Measurements from ENCODE around the gene CDYL2.

CDYL2 gene

DNA sequence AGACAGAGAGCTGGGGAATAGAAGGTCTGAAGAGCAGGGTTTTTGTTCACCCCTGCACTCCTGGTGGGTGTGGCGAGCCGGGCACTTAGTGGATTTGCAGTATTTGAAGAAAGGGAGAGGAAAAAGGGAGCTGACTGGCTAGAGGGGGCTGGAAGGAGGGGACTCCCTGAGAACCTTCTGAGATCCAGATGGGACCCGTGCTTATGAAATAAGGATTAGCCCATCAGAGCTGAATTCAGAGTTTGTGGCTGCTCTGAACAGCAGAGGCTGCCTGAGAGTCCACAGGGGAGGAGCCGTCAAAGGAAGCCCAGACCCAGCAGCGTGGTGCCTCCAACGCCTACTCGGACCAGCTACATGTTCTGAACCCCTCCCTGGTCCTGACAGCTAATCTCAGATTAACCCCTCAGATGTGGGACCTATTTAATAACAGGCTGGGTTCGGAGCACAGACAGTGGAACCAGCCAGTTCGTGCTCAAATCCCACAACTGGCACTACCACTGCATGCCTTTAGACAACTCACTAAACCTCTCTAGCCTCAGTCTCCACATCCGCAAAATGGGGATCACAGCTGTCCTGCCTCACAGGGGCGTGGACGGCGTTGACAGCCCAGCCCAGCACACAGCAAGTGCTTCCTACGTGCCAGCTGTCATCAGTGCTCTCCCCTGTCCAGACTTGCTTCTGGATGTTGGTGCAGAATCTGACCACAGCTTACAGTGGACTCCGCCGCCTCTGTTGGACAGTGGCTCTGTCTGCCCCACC is 193.0 kb downstream of the CDYL2 start:
- TF ChIP-seq, protein P1, sequence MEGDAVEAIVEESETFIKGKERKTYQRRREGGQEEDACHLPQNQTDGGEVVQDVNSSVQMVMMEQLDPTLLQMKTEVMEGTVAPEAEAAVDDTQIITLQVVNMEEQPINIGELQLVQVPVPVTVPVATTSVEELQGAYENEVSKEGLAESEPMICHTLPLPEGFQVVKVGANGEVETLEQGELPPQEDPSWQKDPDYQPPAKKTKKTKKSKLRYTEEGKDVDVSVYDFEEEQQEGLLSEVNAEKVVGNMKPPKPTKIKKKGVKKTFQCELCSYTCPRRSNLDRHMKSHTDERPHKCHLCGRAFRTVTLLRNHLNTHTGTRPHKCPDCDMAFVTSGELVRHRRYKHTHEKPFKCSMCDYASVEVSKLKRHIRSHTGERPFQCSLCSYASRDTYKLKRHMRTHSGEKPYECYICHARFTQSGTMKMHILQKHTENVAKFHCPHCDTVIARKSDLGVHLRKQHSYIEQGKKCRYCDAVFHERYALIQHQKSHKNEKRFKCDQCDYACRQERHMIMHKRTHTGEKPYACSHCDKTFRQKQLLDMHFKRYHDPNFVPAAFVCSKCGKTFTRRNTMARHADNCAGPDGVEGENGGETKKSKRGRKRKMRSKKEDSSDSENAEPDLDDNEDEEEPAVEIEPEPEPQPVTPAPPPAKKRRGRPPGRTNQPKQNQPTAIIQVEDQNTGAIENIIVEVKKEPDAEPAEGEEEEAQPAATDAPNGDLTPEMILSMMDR (IDR thresholded peaks at IDR 0.05; ENCODE audit: low read depth, low read length, missing control alignments) = no peak
- no peak for DNase-seq (ENCODE audit: low read depth)

DNA sequence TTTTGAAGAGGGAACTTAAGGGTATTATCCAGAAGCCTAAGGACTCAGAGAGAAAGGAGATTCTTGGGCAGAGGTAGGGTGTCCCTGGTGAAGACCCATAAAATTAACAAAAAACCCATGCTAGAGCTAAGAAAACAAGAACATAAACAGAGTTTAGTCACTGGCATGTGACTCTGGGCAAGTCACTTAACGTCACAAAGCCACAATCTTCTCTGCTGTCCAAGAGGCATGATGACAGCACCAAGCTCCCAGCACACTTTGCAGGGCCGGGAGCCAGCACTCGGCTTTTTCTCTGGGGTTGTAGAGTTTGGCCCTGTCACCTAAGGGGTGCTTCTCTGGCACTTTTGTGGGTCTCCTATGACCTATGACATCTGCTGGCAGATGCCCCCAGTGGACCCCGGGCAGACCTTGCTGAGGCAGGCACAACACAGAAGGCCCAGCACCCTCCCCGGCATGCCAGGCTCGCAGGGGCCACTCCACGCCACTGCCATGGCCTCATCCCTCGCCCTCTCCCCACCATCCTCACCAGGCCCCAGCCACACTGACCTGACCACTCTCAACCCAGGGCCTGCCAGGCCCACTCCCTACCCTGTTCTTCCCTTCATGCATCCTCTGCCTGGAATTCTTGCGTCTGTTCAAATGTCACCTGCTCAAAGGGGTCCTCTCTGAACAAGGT is 193.8 kb downstream of the CDYL2 start:
- no peak for DNase-seq (ENCODE audit: low read depth)
- H3K4me3 ChIP-seq (ENCODE audit: low read depth, low read length) = no peak overlapping the region
- TF ChIP-seq, protein P1 (IDR thresholded peaks at IDR 0.05; ENCODE audit: low read depth, low read length, missing control alignments) = no peak

More for the DNA sequence above, 193.0 kb downstream of the CDYL2 start:
- H3K4me3 ChIP-seq (ENCODE audit: low read depth, low read length) = no peak overlapping the region

DNA sequence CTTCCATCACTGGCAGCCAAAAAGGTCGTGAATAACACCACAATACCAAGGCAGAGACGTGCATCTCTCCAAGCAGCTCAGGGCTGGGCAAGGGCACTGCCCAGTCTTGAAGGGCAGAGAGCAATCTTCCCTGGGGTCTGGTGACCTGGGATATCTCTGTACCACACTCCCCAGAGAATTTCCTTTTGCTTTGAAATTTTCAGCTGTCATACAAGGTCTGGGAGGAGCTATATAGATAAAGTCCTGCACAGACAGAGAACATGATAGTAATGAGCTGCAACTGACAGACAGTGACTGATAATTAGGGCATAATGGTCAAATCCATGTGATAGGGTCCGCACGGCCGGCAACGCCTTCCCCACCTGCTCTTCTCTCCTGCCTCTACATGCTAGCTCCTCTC is 195.5 kb downstream of the CDYL2 start:
- TF ChIP-seq, protein P1 (IDR thresholded peaks at IDR 0.05; ENCODE audit: low read depth, low read length, missing control alignments) = no peak
- H3K4me3 ChIP-seq (ENCODE audit: low read depth, low read length) = no peak overlapping the region
- DNase-seq (ENCODE audit: low read depth) = no peak

DNA sequence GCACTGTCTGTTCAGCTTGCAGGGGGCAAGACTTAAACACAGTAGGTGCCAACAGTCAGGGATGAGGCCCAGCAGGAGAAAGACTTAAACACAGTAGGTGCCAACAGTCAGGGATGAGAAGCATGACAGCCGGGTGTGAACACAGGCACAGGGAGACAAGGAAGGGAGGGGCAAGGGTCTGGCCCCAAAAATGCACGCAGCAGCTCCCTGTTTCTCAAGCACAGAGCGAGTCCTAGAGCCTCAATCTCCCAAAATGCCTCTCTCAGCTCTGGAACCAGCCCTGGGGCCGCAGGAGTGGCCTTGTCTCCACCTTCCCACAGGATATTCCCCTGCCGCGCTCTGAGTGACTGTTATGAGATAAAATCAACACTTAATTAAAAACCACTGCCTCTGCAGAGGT is 197.2 kb downstream of the CDYL2 start:
- TF ChIP-seq, protein P1 (IDR thresholded peaks at IDR 0.05; ENCODE audit: low read depth, low read length, missing control alignments) = no peak
- H3K4me3 ChIP-seq (ENCODE audit: low read depth, low read length) = no peak overlapping the region
- DNase-seq (ENCODE audit: low read depth) = no peak

DNA sequence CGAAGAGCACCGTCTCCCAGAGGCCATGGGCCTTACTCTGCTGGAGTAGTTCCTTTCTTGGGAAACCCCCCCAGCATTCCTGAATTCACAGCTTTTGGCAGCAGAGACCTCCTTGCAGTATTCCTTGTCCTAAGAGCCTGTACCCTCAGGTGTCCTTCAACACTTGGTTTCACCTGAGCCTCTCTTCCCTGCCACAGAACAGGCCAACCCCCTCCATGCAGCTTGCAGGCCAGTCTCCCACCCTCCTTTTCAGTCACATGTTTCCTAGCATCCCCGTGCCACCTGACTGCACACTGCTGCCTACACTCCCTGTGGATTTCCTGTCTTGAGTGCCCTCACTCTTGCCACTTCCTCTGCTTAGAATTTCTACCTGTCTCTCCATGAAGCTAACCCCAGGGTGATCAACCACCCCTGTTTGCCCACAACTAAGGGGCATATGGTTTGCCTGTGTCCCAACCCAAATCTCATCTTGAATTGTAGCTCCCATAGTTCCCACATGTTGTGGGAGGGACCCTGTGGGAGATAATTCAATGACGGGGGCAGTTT is 198.1 kb downstream of the CDYL2 start:
- TF ChIP-seq, protein P1 (IDR thresholded peaks at IDR 0.05; ENCODE audit: low read depth, low read length, missing control alignments) = no peak
- no peak for DNase-seq (ENCODE audit: low read depth)
- no peak overlapping the region for H3K4me3 ChIP-seq (ENCODE audit: low read depth, low read length)

DNA sequence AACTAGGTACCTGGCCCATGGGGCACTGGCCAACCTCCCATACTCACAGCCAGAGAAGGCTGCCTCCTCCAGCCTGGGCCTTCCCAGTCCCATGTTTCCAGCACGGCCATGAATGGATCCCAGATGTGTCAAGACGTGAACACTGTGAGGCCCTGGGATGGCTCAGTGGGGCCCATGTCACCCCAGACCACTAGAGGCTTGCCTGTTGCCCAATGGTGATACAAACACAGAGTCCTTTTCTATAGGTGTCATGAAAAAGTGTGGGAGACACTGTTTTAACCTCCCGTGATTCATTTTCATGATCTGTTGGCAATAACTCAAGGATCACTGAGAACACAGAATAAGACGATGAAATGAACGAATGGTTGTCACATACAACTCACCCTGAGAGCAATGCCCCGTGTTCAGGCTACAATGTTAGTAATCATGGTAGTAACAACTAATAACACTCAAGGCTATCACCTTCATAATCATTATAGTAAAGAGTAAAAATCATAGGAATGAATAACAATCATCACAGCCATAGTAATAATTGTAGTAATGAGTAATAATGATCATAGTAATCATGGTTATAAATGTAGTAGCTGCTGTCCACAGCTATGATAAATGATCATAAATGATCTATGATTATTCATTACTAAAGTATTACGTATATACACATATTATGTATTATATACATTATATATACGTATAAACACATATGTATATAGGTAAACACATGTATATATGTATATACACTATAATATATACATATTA is 199.6 kb downstream of the CDYL2 start:
- no peak overlapping the region for H3K4me3 ChIP-seq (ENCODE audit: low read depth, low read length)
- DNase-seq (ENCODE audit: low read depth) = no peak
- TF ChIP-seq, protein P1 (IDR thresholded peaks at IDR 0.05; ENCODE audit: low read depth, low read length, missing control alignments) = no peak

Measured in GM12864 (cell line).